ENCODE measurements around the gene WHRN.

Gene WHRN

GRCh38 chr9:114446672-114447450, 58.4 kb downstream of the WHRN start:
- no peak for DNase-seq

DNA sequence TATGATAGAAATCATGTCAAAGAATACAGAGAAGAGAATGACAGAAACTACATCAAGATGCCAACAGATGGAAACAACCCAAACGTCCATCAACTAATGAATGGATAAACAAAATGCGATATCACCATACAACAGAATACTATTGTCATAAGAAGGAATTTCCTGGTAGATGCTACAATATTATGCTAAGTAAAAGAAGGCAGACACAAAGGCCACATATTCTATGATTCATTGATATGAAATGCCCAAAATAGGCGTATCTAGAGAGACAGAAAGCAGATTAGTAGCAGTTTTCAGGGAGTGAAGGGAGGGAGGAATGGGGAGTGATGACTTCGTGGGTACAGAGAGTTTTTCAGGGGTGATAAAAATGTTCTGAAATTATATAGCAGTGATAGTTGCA, 59.2 kb downstream of the WHRN start:
- no peak for DNase-seq

DNA sequence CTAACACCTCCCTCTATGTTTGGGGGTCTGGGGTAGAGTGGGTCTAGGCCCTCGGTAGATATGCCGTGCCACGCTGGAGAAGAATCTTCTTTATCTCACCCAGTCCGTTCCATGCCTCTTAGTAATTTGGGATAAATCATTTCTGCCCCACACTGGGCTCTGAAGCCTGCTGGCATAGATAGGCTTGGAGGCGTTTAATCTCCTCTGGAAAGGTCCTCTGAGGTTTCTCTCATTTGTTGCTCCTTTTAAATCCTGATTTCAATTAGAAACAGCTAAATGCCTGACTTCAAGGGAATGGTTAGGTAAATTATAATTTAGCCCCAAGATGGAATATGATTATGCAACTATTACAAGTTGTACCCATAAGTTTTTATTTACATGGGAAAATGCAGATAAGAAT, 59.7 kb downstream of the WHRN start:
- DNase-seq = no peak

DNA sequence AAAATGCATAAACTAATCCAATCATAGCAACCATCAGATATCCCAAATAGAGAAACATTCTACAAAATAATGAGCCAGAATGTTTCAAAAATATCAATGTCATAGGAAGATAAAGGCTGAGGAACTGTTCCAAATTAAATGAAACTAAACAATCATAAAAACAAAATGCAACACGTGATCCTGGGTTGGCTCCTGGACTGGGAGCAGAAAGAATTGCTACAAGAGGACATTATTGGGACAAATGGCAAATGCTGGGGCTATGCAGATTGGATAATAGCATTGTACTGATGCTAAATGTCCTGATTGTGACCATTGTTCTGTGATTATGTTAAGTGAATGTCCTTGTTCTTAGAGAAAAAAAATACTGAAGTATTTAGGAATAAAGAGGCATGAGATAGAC, 63.3 kb downstream of the WHRN start:
- DNase-seq = no peak

GRCh38 chr9:114437401-114437893, 67.8 kb downstream of the WHRN start:
- DNase-seq = no peak

- no peak for DNase-seq
Measured at GRCh38 chr9:114434878-114435311, 70.4 kb downstream of the WHRN start.

DNA sequence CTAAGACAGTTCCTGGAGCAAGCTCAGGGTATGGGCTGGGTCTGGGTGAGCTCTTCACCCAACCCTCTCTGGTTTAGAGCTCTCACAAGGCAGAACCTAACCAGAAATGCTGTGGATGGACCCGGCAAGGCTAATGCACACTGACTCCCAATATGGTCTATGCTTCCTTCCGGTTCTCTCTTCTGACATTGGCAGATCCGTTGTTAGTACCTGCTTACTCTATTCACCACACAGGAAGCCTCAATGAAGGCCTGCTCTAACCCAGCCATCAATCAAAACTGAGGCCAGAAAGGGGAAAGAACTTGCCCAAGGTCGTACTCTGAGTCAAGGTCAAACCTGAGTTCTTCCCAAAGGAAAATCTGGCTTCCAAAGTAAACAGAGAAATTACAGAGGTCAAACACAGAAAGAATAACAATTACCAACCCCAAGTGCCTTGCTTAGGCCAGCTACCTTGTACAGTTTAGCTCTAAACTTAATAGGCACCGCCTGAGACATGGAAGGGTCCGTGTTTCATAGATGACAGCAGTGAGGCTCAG, 71.5 kb downstream of the WHRN start:
- peak in 1 of 5 donors; percentile 33 for DNase-seq

DNA sequence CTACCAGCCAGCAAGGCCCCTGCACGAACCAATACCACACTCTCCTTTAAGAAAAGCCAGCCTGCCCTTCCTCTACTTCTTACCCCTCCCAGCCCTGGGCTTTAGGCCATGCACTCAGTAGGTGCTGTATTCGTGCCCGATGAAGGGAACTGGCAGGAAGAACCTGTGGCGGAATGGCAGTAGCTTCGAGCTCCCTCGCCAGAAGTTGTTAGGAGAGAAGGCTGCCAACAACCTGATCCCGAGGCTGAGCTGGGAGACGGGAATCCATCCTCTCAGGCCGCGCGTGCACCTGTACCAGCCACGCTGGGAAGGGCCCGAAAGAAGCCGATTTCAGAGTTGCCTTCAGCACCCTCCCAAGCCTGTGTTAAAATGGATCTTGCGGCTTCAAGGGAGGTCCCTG, 72.2 kb downstream of the WHRN start:
- DNase-seq = no peak

GRCh38 chr9:114432323-114433067, 72.8 kb downstream of the WHRN start:
- no peak for DNase-seq

DNA sequence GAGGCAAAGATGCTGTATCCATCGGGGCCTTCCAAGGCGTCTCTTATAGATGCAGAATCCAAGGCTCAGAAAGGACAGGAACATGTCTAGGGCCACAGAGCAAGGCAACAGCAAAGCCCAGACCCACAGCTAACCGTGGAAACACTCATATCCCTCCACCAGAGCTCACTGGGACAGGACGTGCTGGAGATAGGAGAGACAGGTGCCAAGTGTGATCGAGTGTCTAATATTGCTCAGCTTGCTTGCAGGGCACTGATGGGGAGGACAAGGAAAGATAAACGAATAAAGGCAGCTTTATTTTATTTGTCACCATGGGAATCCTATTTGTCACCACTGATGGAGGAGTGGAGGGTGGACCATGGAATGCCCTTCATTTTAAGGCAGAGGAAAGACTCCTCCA, 73.5 kb downstream of the WHRN start:
- DNase-seq = no peak

- DNase-seq = no peak
Measured at GRCh38 chr9:114431003-114431402, 74.3 kb downstream of the WHRN start.

DNA sequence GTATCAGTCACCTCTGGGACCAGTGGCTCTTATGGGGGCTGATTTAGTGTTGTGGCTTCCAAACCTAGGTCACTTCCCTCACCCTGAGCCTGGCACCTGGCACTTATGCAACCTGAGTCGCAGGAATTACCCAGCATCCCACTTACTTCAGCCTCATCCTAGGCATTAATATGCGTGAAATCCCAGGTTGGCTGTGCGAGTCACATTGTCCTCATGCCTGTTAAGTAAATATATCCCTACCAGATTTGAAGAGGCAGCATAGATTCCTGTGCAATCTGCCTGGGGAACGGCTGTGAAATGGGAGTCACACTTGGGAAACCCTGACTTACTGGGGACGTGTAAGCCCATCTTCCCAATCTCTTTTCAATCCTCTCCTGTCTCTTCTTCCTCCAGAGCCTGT, 74.8 kb downstream of the WHRN start:
- no peak for DNase-seq

- DNase-seq = no peak
Measured at GRCh38 chr9:114429488-114429887, 75.8 kb downstream of the WHRN start.

DNA sequence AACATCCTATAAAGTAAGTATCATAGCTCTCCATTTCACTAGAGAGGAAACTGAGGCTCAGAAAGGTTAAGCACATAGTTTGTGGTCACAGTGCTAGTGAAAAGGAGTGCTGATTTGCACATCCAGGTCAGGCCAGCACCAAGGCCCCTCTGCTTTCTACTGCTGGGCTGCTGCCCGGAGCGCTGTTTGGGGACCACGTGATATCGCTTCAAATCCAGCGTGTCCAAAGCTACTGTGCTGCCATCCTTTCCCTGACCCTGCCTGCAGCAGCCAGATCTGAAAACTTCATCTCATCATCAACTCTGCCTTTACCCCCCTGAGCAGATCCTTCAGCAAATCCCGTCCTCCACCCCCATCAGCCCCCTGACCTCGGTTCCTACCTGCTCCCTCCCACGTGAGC, 76.8 kb downstream of the WHRN start:
- DNase-seq = no peak

DNA sequence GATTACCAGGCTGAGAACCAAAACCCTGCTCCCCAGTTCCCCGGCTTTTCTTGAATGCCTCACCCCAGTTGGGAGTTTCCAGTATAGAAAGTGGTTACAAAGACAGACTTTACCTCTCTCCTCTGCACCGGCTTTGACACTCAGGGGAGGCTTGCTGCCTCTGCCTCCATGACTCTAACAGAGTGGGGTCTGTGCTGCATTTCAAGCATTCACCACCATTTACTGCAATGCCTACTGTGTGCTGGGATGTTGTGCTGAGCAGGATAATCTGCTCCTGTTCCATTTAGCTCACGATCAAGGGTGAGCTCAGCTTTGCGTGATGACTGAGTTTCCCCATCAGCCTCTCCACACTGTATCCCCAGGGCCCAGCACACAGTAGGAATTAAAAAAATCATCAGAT, 77.6 kb downstream of the WHRN start:
- DNase-seq = no peak

DNA sequence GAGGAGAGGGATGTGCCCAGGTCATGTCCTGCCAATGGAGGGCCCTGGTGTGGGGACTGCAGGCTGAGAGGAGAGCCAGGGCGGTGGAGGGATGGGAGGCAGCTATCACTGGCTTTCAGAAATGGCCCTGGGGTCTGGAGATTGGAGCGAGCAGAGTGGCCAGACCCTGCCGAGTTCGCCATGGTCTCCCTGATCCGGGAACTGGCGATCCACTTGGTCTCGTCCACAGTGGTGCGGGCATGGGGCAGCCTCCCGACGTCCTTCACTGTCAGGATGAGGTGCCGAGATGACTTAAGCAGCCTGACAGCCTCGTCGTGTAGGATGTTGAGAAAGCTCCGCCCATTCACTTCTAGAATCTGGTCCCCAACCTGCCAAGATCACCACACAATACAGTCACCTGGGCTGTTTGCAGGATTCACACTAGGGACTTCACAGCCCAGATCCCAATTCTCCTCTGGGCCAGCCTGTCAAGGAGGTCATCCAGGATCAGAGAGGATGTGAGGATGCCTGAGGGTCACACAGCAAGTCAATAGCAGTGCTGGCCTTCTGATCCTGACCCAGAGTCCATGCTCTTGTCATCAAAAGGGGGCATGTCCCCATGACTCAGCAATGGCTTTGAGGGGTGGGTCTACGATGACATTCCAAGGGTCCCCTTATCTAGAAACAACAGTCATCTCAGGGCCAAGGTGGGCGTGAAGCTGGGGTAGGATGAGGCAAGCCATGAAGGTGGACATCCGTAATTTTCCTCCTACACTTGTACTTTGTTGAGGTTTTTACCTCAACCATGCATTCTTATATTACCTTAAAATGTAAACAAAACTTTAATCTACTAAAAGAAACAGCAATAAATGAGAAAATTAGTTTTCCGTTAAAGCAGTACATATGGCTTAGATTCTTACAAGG, 79.0 kb downstream of the WHRN start:
- DNase-seq = no peak

DNA sequence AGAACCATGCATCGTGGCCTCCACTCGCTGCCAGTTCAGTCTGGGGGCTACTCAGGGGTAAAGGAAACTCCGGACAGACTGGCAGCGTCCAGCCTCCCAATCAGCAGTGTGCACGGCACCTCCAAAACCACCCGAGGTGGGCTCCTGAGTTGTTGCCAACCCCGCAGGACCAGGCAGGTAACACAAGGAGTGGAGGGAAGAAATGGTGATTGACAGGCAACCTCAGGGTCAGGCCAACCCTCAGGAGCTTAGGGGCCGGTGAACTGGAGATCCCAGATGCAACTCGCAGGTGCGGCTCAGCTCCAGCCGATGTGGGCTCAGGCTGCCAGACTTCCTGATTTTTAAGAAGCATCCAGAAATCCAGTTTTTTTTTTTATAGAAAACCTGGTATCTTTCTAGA, 80.1 kb downstream of the WHRN start:
- DNase-seq = no peak

- no peak for DNase-seq
Measured at GRCh38 chr9:114424126-114424525, 81.1 kb downstream of the WHRN start.

DNA sequence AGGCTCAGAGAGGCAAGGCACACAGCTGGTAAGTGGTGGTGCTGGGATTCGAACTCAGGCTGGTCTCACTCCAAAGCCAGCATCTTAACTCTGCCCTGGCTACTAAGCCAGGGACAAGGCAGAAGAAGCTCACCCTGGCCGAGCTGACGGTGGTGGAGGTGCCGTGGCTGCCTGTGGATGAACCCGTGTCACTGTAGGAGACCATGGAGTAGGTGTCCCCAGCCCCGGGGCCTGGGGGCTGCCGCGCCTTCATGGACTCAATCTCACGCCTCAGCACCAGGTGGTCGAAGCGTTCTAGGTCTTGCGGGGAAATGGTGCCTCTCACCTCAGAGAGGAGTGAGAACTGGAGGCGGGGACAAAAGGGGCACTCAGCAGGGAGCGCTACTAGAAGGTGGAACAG, 82.1 kb downstream of the WHRN start:
- no peak for DNase-seq

DNA sequence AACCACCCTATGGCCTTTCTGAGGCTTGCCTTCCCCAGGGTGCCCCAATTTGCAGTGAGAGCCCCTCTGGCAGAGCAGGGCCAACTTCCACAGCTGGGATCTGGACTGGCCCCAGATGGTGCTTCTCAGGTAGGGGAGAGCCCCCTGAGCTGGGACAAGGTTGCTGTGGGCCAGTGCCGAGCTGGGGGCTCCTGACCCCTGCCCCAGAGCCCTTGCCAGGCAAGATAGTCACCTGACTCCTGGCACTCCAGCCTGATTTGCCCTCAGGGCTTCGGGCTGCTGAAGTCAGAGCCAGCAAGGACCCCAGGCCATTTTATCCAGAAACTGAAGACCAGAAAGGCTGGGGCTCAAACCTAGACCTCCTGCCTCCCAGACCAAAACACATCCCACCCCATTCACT, 84.1 kb downstream of the WHRN start:
- DNase-seq = no peak

- DNase-seq = no peak
Measured at GRCh38 chr9:114419796-114420195, 85.5 kb downstream of the WHRN start.

- no peak for DNase-seq
Measured at GRCh38 chr9:114418053-114418452, 87.2 kb downstream of the WHRN start.

- no peak for DNase-seq
Measured at GRCh38 chr9:114417511-114417910, 87.8 kb downstream of the WHRN start.
